NCI-H1436 treated with DMSO at 0.1 percent for 48 hours (cell line): ENCODE results near the gene EFCC1.
"Not testable (repeated sequence)": the region's sequence is repeated elsewhere in the genome, so short reads cannot be mapped to it uniquely, and the experiment has no call there.

ENCODE experiments used
- DNase-seq: peaks from one replicate; lab custom pipeline; 2025; lab: John Stamatoyannopoulos, UW

Gene EFCC1

DNA sequence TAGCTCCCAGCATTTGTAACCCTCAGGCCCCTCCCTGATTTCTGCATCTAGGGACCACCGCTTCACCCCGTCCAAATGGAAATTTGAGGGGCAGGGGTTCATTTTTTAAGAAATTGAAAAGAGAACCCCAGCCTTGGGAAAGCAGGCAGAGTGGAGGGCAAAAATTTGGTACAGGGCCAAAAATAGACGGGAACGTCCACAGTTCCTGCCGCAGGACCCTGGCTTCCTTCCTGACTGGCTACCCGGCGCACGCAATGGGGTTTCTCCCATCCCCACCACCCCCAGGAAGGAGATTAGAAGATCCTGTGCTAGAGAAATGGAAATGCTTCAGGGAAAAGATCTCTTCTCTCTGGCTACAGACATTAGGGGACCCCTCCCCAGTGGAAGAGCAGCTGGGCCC, 80.4 kb downstream of the EFCC1 start:
- no peak for DNase-seq

DNA sequence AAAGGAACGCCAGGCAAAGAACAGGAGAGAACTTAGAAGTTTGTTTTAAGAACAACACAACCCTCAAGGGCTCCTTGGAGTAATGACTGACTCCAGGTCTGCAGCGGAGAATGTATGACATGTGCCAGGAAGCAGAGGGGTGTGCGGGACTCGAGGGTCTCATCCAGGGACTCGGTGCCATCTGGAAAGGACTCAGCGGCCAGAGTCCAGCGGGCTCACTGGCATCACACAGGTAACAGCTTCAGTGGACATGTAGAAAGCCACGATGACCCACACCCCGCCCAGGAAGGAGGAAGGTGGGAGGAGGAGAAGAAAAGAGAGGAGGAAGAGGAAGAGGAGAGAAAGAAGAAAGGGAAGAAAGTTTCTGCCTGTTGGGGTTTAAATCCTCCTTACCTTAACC, 80.9 kb downstream of the EFCC1 start:
- no peak for DNase-seq

DNA sequence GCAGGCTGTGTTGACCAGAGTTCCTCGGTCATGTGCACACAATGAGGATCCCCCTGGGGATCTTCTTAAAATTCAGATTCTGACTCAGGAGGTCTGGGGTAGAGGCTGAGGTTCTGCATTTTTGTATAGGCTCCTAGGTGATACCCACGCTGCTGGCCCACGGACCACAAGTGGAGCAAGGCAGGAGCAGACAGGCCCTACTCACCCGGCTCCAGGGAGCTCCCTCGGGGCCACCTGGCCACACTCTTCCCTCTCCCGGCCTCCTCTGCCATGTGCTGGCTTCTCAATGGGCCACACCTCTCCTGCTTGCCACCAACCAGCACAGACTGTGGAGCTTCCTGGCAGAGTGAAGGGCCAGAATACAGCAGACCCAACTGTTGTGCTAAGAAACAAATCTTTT, 83.4 kb downstream of the EFCC1 start:
- DNase-seq: no peak

DNA sequence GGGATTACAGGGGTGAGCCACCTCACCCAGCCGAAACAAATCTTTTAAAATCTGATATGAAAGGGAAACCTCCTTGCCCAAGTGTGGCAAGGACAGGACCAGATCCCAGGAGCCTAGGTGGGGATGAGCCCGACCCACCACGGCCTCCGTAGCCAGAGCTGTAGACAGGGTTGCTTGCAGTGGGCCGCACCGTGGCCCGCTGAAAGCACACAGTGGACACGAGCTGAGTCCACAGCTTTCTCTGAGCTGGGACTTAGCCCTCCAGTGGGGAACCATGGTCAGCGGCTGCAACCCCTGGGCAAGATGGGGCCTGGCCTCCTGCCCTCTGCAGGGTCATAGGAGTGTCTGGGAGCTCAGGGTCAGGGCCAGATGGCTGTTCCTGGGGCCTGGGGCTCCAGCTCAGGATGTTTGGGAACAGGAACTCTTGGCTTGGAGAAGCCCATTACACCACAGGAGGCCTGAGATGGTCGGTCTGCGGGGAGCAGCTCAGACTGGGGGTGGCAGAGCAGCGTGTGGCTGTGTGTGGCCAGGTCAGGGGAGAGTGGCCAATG, 84.1 kb downstream of the EFCC1 start:
- no peak for DNase-seq

DNA sequence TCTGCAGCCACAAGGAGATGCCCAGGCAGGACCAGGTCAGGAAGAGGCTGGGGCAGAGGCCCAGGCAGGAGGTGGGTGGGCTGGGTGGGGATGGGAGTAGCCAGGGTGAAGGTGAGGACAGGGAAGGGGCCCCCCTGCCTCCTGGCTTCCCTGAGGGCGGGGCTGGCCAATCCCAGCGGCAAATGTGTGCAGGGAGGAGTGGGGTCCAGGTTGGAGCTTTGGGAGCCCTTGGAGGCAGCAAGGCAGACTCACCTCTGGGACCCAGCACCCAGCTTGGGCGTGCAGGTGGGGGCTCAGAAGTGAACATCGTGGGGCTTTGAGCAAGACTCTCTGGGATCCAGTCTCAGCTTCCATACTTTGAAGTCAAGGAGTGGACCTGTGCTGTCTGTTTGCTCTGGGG, 84.7 kb downstream of the EFCC1 start:
- no peak for DNase-seq

DNA sequence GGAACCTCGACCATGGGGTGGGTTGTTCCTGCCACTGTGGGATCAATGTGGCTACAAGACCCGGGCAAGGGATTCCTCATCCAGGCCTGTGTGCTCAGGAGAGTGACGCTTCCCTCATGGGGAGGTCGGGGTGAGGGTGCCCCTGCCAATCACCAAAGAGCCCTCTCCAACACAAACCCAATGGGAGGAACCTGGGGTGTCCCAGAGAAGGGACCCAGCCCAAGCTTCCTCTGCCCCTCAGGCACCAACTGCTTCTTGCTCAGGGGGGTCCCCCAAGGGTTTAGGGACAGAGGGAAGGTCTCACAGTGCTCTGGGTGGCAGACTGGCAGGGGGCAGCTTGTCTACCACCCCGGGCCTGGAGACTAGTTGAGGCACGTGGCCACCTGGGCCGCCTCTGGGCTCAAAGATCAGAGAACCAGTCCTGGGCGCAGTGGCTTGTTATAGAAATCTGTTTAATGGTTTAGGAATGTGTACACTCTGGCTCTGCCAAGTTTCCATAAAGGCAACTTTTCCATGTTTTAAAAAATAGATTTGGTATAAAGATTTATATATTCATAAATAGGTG, 86.1 kb downstream of the EFCC1 start:
- DNase-seq: no peak

DNA sequence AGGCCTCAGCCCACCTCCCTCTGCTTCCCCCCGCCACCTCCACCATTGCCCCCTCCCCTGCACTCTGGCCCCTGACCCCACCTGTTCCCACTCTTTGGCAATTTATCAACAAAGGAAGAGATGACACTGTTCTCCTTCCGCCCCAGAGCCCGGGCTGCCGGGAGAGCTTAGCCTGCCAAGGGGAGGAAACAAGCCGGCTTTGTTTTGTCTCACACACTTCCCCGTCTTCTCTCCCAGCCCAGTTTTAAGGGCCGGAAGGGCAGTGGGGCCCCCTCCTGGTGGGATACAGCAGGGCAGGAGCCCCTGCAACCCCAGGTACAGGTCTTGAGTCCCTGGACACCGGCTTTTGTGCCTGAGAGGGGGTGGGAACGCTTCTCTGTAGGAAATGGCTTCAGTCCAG, 86.8 kb downstream of the EFCC1 start:
- not testable (repeated sequence) for DNase-seq

DNA sequence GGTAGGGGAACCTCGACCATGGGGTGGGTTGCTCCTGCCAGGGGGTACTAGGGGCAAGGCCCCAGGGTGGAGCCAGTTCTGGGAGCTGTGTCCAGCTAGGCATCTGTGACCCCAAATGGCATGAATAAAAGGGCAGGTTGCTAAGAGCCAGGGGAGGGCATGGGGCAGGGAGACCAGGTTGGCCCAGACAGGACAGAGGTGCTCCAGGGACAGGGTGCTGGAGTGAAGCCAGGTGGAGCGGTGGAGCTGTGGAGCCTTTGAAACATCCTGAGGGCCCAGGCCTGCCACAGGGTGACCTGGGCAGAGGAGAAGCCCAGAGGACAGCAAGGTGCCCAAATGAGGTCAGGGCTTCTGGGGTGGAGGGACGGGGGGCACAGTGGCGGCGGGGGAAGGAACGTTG, 87.2 kb downstream of the EFCC1 start:
- DNase-seq: not testable (repeated sequence)
